SK-N-SH treated with all-trans-retinoic acid at 6 μM for 48 hours (cell line): ENCODE measurements around the gene ARHGAP24.

Source experiments
- ATAC-seq: fragments of 200-7000 bp; cut with Tn5 transposase; 3 replicates; pipeline ENCODE4 v1.9.1; 2020; ENCODE audit warnings: mild to moderate bottlenecking, moderate library complexity
- ARNTL ChIP-seq: fragments of 450-650 bp; formaldehyde crosslinking; IDR thresholded peaks from 2 replicates; pipeline ENCODE4 v1.5.0; 2020; ENCODE audit warnings: low read depth, mild to moderate bottlenecking, moderate library complexity, borderline replicate concordance
- CREB5 ChIP-seq: fragments of 250-450 bp; sonication (Bioruptor Pico); IDR thresholded peaks from 2 replicates; pipeline ENCODE4 v1.5.1; 2020; ENCODE audit warnings: low read depth, mild to moderate bottlenecking, moderate library complexity
- CSDC2 ChIP-seq: fragments of 250-450 bp; sonication (Bioruptor Pico); IDR thresholded peaks from 2 replicates; pipeline ENCODE4 v1.5.0; 2020; ENCODE audit warnings: mild to moderate bottlenecking, moderate library complexity
- CSRNP3 ChIP-seq: fragments of 250-450 bp; sonication (Bioruptor Pico); IDR thresholded peaks from 2 replicates; pipeline ENCODE4 v1.5.1; 2021; ENCODE audit warnings: mild to moderate bottlenecking, moderate library complexity
- ESRRG ChIP-seq: fragments of 250-450 bp; sonication (Bioruptor Pico); IDR thresholded peaks from 2 replicates; pipeline ENCODE4 v1.6.1; 2021; ENCODE audit warnings: mild to moderate bottlenecking
- GLIS3 ChIP-seq: fragments of 250-450 bp; sonication (Bioruptor Pico); IDR thresholded peaks from 2 replicates; pipeline ENCODE4 v1.5.0; 2020; ENCODE audit warnings: mild to moderate bottlenecking, moderate library complexity
- ISL1 ChIP-seq: fragments of 250-450 bp; sonication (Bioruptor Pico); IDR thresholded peaks from 2 replicates; pipeline ENCODE4 v2.1.2; 2022; ENCODE audit warnings: mild to moderate bottlenecking, moderate library complexity
- OSR1 ChIP-seq: fragments of 250-450 bp; sonication (Bioruptor Pico); IDR thresholded peaks from 2 replicates; pipeline ENCODE4 v1.8.0; 2022; ENCODE audit warnings: moderate library complexity, mild to moderate bottlenecking, inconsistent platforms
- POU6F1 ChIP-seq: fragments of 250-450 bp; sonication (Bioruptor Pico); IDR thresholded peaks from 2 replicates; pipeline ENCODE4 v1.8.0; 2021; ENCODE audit warnings: low read depth, mild to moderate bottlenecking, moderate library complexity, borderline replicate concordance
- PPARA ChIP-seq: fragments of 250-450 bp; sonication (Bioruptor Pico); IDR thresholded peaks from 2 replicates; pipeline ENCODE4 v1.5.0; 2020; ENCODE audit warnings: mild to moderate bottlenecking, borderline replicate concordance
- RARB ChIP-seq: fragments of 250-450 bp; sonication (Bioruptor Pico); IDR thresholded peaks from 2 replicates; pipeline ENCODE4 v1.8.0; 2021; ENCODE audit warnings: mild to moderate bottlenecking, moderate library complexity
- SNAI2 ChIP-seq: fragments of 250-450 bp; sonication (Bioruptor Pico); IDR thresholded peaks from 2 replicates; pipeline ENCODE4 v1.5.0; 2020; ENCODE audit warnings: mild to moderate bottlenecking, moderate library complexity
- TCF4 ChIP-seq: fragments of 250-450 bp; sonication (Bioruptor Pico); IDR thresholded peaks from 2 replicates; pipeline ENCODE4 v1.8.0; 2021; ENCODE audit warnings: mild to moderate bottlenecking, moderate library complexity, borderline replicate concordance
- TOX ChIP-seq: fragments of 250-450 bp; sonication (Bioruptor Pico); IDR thresholded peaks from 2 replicates; pipeline ENCODE4 v1.8.0; 2021; ENCODE audit warnings: mild to moderate bottlenecking, moderate library complexity, borderline replicate concordance
- TSHZ2 ChIP-seq: fragments of 250-450 bp; sonication (Bioruptor Pico); IDR thresholded peaks from 2 replicates; pipeline ENCODE4 v1.5.0; 2020; ENCODE audit warnings: mild to moderate bottlenecking, moderate library complexity
- ZC3H10 ChIP-seq: fragments of 250-450 bp; sonication (Bioruptor Pico); IDR thresholded peaks from 2 replicates; pipeline ENCODE4 v1.5.1; 2021; ENCODE audit warnings: mild to moderate bottlenecking, moderate library complexity
- ZFP3 ChIP-seq: fragments of 250-450 bp; sonication (Bioruptor Pico); IDR thresholded peaks from 2 replicates; pipeline ENCODE4 v1.5.0; 2020; ENCODE audit warnings: mild to moderate bottlenecking, moderate library complexity
- ZFP30 ChIP-seq: fragments of 450-650 bp; formaldehyde crosslinking; IDR thresholded peaks from 2 replicates; pipeline ENCODE4 v1.5.0; 2022; ENCODE audit warnings: mild to moderate bottlenecking, moderate library complexity
- ZNF565 ChIP-seq: fragments of 450-650 bp; formaldehyde crosslinking; conservative IDR thresholded peaks from 2 replicates; pipeline ENCODE4 v1.5.0; 2020; ENCODE audit warnings: low read depth, mild to moderate bottlenecking, moderate library complexity
- ZNF70 ChIP-seq: fragments of 450-650 bp; formaldehyde crosslinking; IDR thresholded peaks from 2 replicates; pipeline ENCODE4 v1.5.0; 2020; ENCODE audit warnings: mild to moderate bottlenecking, moderate library complexity
- ZNF8 ChIP-seq: fragments of 450-650 bp; formaldehyde crosslinking; IDR thresholded peaks from 2 replicates; pipeline ENCODE4 v1.5.0; 2020; ENCODE audit warnings: mild to moderate bottlenecking, moderate library complexity

Gene ARHGAP24

GRCh38 chr4:85994576-85994975 is 519.6 kb downstream of the ARHGAP24 start (continued):
- TF ChIP-seq POU6F1 (CRISPR knock-in tag): no peak

DNA sequence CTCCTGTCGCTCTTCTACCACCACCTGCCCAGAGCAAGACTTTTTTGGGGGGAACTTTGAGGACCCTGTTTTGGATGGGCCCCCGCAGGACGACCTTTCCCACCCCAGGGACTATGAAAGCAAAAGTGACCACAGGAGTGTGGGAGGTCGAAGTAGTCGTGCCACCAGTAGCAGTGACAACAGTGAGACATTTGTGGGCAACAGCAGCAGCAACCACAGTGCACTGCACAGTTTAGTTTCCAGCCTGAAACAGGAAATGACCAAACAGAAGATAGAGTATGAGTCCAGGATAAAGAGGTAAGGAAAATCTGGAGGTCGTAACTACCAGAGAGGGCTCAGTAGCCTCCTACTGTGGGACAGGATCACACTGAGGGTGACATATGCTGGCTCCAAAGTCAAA is 520.4 kb downstream of the ARHGAP24 start:
- no peak for TF ChIP-seq CSDC2
- TF ChIP-seq ARNTL (CRISPR knock-in tag): no peak
- TF ChIP-seq ZC3H10 (CRISPR knock-in tag): no peak
- no peak for TF ChIP-seq CREB5 (CRISPR knock-in tag)
- no peak for TF ChIP-seq SNAI2 (CRISPR knock-in tag)
- no peak for TF ChIP-seq TOX (CRISPR knock-in tag)
- no peak for TF ChIP-seq RARB (CRISPR knock-in tag)
- no peak for TF ChIP-seq TCF4 (CRISPR knock-in tag)
- TF ChIP-seq ESRRG: no peak
- TF ChIP-seq ISL1: no peak
- no peak for TF ChIP-seq PPARA (CRISPR knock-in tag)
- TF ChIP-seq ZFP3 (CRISPR knock-in tag): no peak
- no peak for TF ChIP-seq ZNF565 (CRISPR knock-in tag)
- no peak for TF ChIP-seq POU6F1 (CRISPR knock-in tag)
- no peak for TF ChIP-seq CSRNP3 (CRISPR knock-in tag)
- TF ChIP-seq GLIS3: no peak
- no peak for TF ChIP-seq ZNF8 (CRISPR knock-in tag)
- TF ChIP-seq, all 23 proteins: peak for 0
- no peak for ATAC-seq

DNA sequence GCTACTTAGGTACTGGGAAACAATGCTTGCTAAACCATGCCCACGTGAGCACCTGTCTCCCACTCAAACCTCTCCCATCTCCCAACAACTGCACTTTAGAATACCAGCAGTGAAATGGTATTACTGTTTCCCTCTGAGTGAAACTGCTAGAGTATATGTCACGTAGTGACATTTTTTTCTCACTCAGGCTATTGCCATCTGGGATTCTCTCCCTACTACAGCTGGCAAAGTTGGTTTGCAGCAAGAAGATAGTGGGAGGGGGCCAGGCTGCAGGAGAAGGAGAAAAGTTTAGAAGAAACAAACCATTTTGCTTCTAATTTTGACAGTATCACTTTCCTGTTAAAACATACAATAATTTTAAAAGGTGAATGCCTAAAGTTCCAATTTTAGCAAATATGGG is 526.6 kb downstream of the ARHGAP24 start:
- TF ChIP-seq ZFP3 (CRISPR knock-in tag) (no peak), POU6F1 (CRISPR knock-in tag) (no peak), CSDC2 (no peak), ZNF8 (CRISPR knock-in tag) (no peak), RARB (CRISPR knock-in tag) (no peak), CSRNP3 (CRISPR knock-in tag) (no peak), TCF4 (CRISPR knock-in tag) (no peak), TSHZ2 (CRISPR knock-in tag) (no peak), ARNTL (CRISPR knock-in tag) (no peak), ESRRG (no peak), GLIS3 (no peak), ZNF70 (CRISPR knock-in tag) (no peak), ZFP30 (CRISPR knock-in tag) (no peak), PPARA (CRISPR knock-in tag) (no peak), OSR1 (CRISPR knock-in tag) (no peak), ISL1 (no peak), CREB5 (CRISPR knock-in tag) (no peak), TOX (CRISPR knock-in tag) (no peak)
- ATAC-seq: no peak
